A549 (cell line): ENCODE results near the gene GAB1.

ENCODE experiments used
- CTCF ChIP-seq: fragments of >200 bp; sonication (Bioruptor Twin); formaldehyde crosslinking; IDR thresholded peaks from 3 replicates; pipeline ENCODE4 v1.5.1; 2016
- ELK1 ChIP-seq: fragments of 150-350 bp; IDR thresholded peaks from 2 replicates; pipeline ENCODE4 v1.6.1; 2014; ENCODE audit warnings: low read depth, mild to moderate bottlenecking, low read length
- EP300 ChIP-seq, 2 experiments: fragments of >200 bp; sonication (Bioruptor Twin); formaldehyde crosslinking; IDR thresholded peaks; 2 replicates in 1 of 2; 3 replicates in 1 of 2; pipeline ENCODE4 v1.6.1; 2016 to 2017
- ESRRA ChIP-seq: fragments of 150-350 bp; IDR thresholded peaks from 2 replicates; pipeline ENCODE4 v1.6.1; 2014; ENCODE audit warnings: mild to moderate bottlenecking, low read length, borderline replicate concordance
- HMGXB4 ChIP-seq: fragments of 250-450 bp; sonication (Bioruptor Pico); IDR thresholded peaks from 2 replicates; pipeline ENCODE4 v1.5.0; 2021; ENCODE audit warnings: mild to moderate bottlenecking, moderate library complexity, borderline replicate concordance
- JUNB ChIP-seq: fragments of >200 bp; sonication (Bioruptor Twin); formaldehyde crosslinking; IDR thresholded peaks from 2 replicates; pipeline ENCODE4 v1.6.1; 2016
- MAFK ChIP-seq: fragments of 450-650 bp; IDR thresholded peaks from 2 replicates; pipeline ENCODE4 v1.6.1; 2014; ENCODE audit not compliant: partially characterized antibody
- MYC ChIP-seq: IDR thresholded peaks from 2 replicates; pipeline ENCODE4 v1.6.1; 2012; ENCODE audit warnings: mild to moderate bottlenecking, inconsistent platforms, low read length, improper control_type of control experiment, borderline replicate concordance
- NR3C1 ChIP-seq: fragments of >200 bp; sonication (Bioruptor Twin); formaldehyde crosslinking; IDR thresholded peaks from 3 replicates; pipeline ENCODE4 v1.6.1; 2017
- PHF8 ChIP-seq: fragments of 200-600 bp; sonication (generic); IDR thresholded peaks from 2 replicates; pipeline ENCODE4 v1.6.1; 2016; ENCODE audit warnings: low read depth, mild to moderate bottlenecking, antibody characterized with exemption, moderate library complexity, borderline replicate concordance
- POLR2A ChIP-seq: IDR thresholded peaks from 2 replicates; pipeline ENCODE4 v1.6.1; 2012; ENCODE audit warnings: mild to moderate bottlenecking, low read length
- SMC3 ChIP-seq: fragments of >200 bp; sonication (Bioruptor Twin); formaldehyde crosslinking; IDR thresholded peaks from 3 replicates; pipeline ENCODE4 v1.6.1; 2018; ENCODE audit warnings: inconsistent platforms
- USF2 ChIP-seq: fragments of 450-650 bp; IDR thresholded peaks from 2 replicates; pipeline ENCODE4 v1.6.1; 2014; ENCODE audit warnings: antibody characterized with exemption

GRCh38 chr4:143344041-143344440, 7.4 kb downstream of the GAB1 start:
- no peak for TF ChIP-seq CTCF
- no peak for TF ChIP-seq PHF8
- no peak for TF ChIP-seq EP300 (IDR thresholded peaks at IDR 0.05)
- TF ChIP-seq POLR2A, result no peak
- TF ChIP-seq JUNB, result no peak
- TF ChIP-seq MAFK, result no peak
- TF ChIP-seq MYC, result no peak
- TF ChIP-seq ELK1, result no peak
- TF ChIP-seq HMGXB4 (CRISPR knock-in tag), result no peak
- no peak for TF ChIP-seq ESRRA
- TF ChIP-seq NR3C1, result no peak
- TF ChIP-seq SMC3, result no peak
- TF ChIP-seq USF2, result no peak
